Thymus (tissue), 11 donors: ENCODE measurements around the gene ZNF526. TPM values are rescaled to one million over a fixed set of nuclear protein-coding genes. Genes with fewer than 3 reads are reported as not detected.

Experiments
- DNase-seq, 9 donors: peaks; one replicate each; pipeline ENCODE4 v3.0.0-alpha.2; 2013; ENCODE audit warnings: low spot score in 9 of 9, low read depth in 6 of 9, missing footprints in 1 of 9
- H3K27ac ChIP-seq, 2 donors: one replicate each; pipeline ENCODE4 v1.5.1; 2013; ENCODE audit warnings: control low read depth in 1 of 2, low read depth in 1 of 2, low read length in 1 of 2, mild to moderate bottlenecking in 1 of 2, moderate library complexity in 1 of 2
- H3K27me3 ChIP-seq, 2 donors: one replicate each; pipeline ENCODE4 v1.5.1; 2013; ENCODE audit warnings: low read length in 1 of 2; ENCODE audit not compliant: control insufficient read depth in 2 of 2, insufficient read depth in 1 of 2
- H3K36me3 ChIP-seq, 2 donors: one replicate each; pipeline ENCODE4 v1.5.1; 2013; ENCODE audit warnings: low read length in 1 of 2, mild to moderate bottlenecking in 1 of 2, moderate library complexity in 1 of 2; ENCODE audit not compliant: control insufficient read depth in 2 of 2, insufficient read depth in 2 of 2
- H3K4me1 ChIP-seq, 2 donors: one replicate each; pipeline ENCODE4 v1.5.1; 2013; ENCODE audit warnings: low read length in 2 of 2; ENCODE audit not compliant: control insufficient read depth in 2 of 2, insufficient read depth in 2 of 2
- H3K4me3 ChIP-seq, 2 donors: one replicate each; pipeline ENCODE4 v1.5.1; 2013; ENCODE audit warnings: low read length in 2 of 2, control low read depth in 1 of 2, mild to moderate bottlenecking in 1 of 2
- H3K9me3 ChIP-seq, 2 donors: one replicate each; pipeline ENCODE4 v1.5.1; 2013; ENCODE audit warnings: low read length in 1 of 2, mild to moderate bottlenecking in 1 of 2; ENCODE audit not compliant: control insufficient read depth in 2 of 2, insufficient read depth in 1 of 2
- WGBS: extraction: QIAGEN DNeasy Blood & Tissue Kit; methylation state at CpG from one replicate; pipeline ENCODE4 v1.1.7; 2013; 5-methylcytosine and 5-hydroxymethylcytosine counted together
- polyA plus RNA-seq: library from polyadenylated mRNA; stranded (reverse); fragments of 200-250 nt; gene quantifications from one replicate; pipeline ENCODE4 v1.2.3, GENCODE V29; 2013
- total RNA-seq: library from RNA; stranded (reverse); fragments of 120-200 nt; gene quantifications from one replicate; pipeline ENCODE4 v1.2.4, GENCODE V29; 2013
- donor health status: healthy.

The ZNF526 gene
- total and polyA plus RNA-seq, 2 donors: 3.6 to 4.1 TPM

DNA sequence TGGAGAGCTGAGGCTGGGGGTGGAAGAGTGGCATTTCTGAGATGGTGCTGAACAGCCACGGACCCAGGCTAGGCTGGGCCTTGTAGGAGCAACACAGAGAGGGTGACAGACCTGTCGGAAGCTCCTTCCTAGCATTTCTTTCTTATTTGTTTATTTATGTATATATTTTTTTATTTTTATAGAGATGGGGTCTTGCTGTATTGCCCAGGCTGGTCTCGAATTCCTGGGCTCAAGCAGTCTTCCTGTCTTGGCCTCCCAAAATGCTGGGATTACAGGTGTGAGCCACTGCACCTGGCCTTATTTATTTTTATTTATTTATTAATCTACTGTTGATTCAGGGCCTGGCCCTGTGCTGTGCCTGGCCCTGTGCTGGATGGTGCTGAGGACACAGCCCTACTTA lies 55.4 kb downstream of the ZNF526 start:
- H3K27me3 ChIP-seq: no peaks in the 10 kb centered on the region
- H3K4me3 ChIP-seq: no peak overlapping the region
- no peak overlapping the region for H3K27ac ChIP-seq
- no peaks in the 10 kb centered on the region for H3K9me3 ChIP-seq
- DNase-seq: no peak
- 94% methylated on average over 3 of the region's 3 CpGs for WGBS
- peaks cover 24 to 37% of the 10 kb centered on the region in 2 donors for H3K4me1 ChIP-seq
- peaks cover 38 to 39% of the 10 kb centered on the region in 2 donors for H3K36me3 ChIP-seq

DNA sequence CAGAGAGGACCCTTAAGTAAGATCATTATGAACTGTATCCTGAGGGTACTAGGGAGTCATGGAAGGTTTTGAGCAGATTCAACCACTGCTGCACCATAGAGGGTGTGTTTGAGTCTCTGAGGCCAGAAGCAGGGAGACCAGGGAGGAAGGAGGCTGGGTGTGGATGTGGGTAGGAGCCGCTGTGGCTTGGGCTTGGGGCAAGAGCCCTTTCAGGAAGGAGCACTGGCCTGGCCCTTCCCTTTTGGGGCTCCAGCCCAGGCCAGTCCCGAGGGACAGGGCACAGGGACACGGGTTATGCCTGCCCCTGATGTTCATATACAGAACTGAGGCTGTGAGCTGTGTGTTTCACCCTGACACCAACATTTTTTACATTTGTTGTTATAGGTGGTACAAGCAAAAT lies 56.2 kb downstream of the ZNF526 start:
- 88% methylated on average over 3 of the region's 3 CpGs for WGBS
- H3K27me3 ChIP-seq: no peaks in the 10 kb centered on the region
- no peak overlapping the region for H3K4me3 ChIP-seq
- DNase-seq: no peak
- H3K9me3 ChIP-seq: no peaks in the 10 kb centered on the region
- peaks cover 23 to 37% of the 10 kb centered on the region in 2 donors for H3K4me1 ChIP-seq
- H3K36me3 ChIP-seq: peaks cover 38 to 39% of the 10 kb centered on the region in 2 donors
- H3K27ac ChIP-seq: no peak overlapping the region

DNA sequence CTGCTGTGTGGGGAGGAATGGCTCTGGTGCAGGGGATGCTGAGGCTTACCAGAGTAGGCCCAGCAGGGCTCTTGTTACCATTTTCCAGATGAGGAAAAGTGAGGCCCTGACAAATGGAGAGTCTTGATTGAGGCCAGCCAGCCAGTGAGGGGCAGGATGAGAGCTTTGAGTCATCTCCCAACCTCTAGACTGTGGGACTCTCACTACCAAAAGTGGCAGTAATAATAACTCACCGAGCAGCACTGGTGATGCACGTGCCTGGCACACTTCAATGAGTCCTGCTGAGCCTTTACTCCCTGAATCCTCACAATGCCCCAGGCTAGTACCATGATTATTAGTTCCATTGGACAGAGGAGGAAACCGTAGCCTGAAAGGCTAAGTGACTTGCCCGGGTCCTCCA lies 56.7 kb downstream of the ZNF526 start:
- Histone ChIP-seq H3K4me3 (no peak overlapping the region), H3K9me3 (no peaks in the 10 kb centered on the region), H3K27ac (no peak overlapping the region), H3K27me3 (no peaks in the 10 kb centered on the region), H3K36me3 (peaks cover 34 to 36% of the 10 kb centered on the region in 2 donors), H3K4me1 (peaks cover 25 to 38% of the 10 kb centered on the region in 2 donors)
- WGBS: 97% methylated on average over 4 of the region's 4 CpGs
- DNase-seq: no peak

Other genes starting within 250 kb of the ZNF526 start
- gene ATP1A3, start 226.1 kb upstream of the ZNF526 start, total RNA-seq: 1.2 TPM
- gene ATP1A3, start 226.1 kb upstream of the ZNF526 start, polyA plus RNA-seq: 2.6 TPM
- 0.33 TPM for gene GRIK5, start 150.1 kb upstream of the ZNF526 start, total RNA-seq
- 1.7 TPM for gene GRIK5, start 150.1 kb upstream of the ZNF526 start, polyA plus RNA-seq
- gene ZNF574, start 144.1 kb upstream of the ZNF526 start, total RNA-seq: 6.0 TPM
- gene ZNF574, start 144.1 kb upstream of the ZNF526 start, polyA plus RNA-seq: 5.7 TPM
- gene POU2F2, start 87.9 kb upstream of the ZNF526 start, total RNA-seq: 1.5 TPM
- 7.7 TPM for gene POU2F2, start 87.9 kb upstream of the ZNF526 start, polyA plus RNA-seq
- 30.1 TPM for gene DEDD2, start 2.6 kb upstream of the ZNF526 start, total RNA-seq
- gene DEDD2, start 2.6 kb upstream of the ZNF526 start, polyA plus RNA-seq: 36.9 TPM
- 12.7 TPM for gene GSK3A, start 22.3 kb downstream of the ZNF526 start, total RNA-seq
- 31.4 TPM for gene GSK3A, start 22.3 kb downstream of the ZNF526 start, polyA plus RNA-seq
- gene ERF, start 34.8 kb downstream of the ZNF526 start, total RNA-seq: 12.1 TPM
- 53.7 TPM for gene ERF, start 34.8 kb downstream of the ZNF526 start, polyA plus RNA-seq
- gene CIC, start 48.9 kb downstream of the ZNF526 start, total RNA-seq: 8.3 TPM
- gene CIC, start 48.9 kb downstream of the ZNF526 start, polyA plus RNA-seq: 52.2 TPM
- gene PRR19, start 81.8 kb downstream of the ZNF526 start, total RNA-seq: 0.42 TPM
- 0.78 TPM for gene PRR19, start 81.8 kb downstream of the ZNF526 start, polyA plus RNA-seq
- 61.8 TPM for gene PAFAH1B3, start 82.3 kb downstream of the ZNF526 start, total RNA-seq
- 25.6 TPM for gene PAFAH1B3, start 82.3 kb downstream of the ZNF526 start, polyA plus RNA-seq
- not detected for gene TMEM145, start 93.0 kb downstream of the ZNF526 start, total RNA-seq
- 0.78 TPM for gene TMEM145, start 93.0 kb downstream of the ZNF526 start, polyA plus RNA-seq
- gene MEGF8, start 105.3 kb downstream of the ZNF526 start, total RNA-seq: 2.7 TPM
- gene MEGF8, start 105.3 kb downstream of the ZNF526 start, polyA plus RNA-seq: 5.5 TPM
- 0.85 TPM for gene CNFN, start 170.0 kb downstream of the ZNF526 start, total RNA-seq
- 32.7 TPM for gene CNFN, start 170.0 kb downstream of the ZNF526 start, polyA plus RNA-seq
- 6.8 TPM for gene LIPE, start 207.1 kb downstream of the ZNF526 start, total RNA-seq
- 12.9 TPM for gene LIPE, start 207.1 kb downstream of the ZNF526 start, polyA plus RNA-seq
- 0.14 TPM for gene CXCL17, start 222.6 kb downstream of the ZNF526 start, total RNA-seq
- gene CXCL17, start 222.6 kb downstream of the ZNF526 start, polyA plus RNA-seq: 8.4 TPM